Smooth muscle cell (in vitro differentiated cells): ENCODE data around the gene NFKBIA. TPM values are rescaled to one million over a fixed set of nuclear protein-coding genes. Genes with fewer than 3 reads are reported as not detected.

Source experiments
- DNase-seq: peaks from one replicate; lab custom pipeline; 2025; ENCODE audit not compliant: unreplicated experiment; lab: John Stamatoyannopoulos, UW
- H2AFZ ChIP-seq: fragments of 200-600 bp; sonication (generic); 2 replicates; pipeline ENCODE4 v1.6.0; 2016; ENCODE audit warnings: antibody characterized with exemption, low read depth, mild to moderate bottlenecking
- H3F3A ChIP-seq: fragments of 200-600 bp; sonication (generic); 2 replicates; pipeline ENCODE4 v1.6.0; 2017; ENCODE audit warnings: antibody characterized with exemption, low read depth
- H3K27ac ChIP-seq: fragments of 200-600 bp; sonication (generic); 2 replicates; pipeline ENCODE4 v1.5.1; 2016; ENCODE audit warnings: low read depth, mild to moderate bottlenecking
- H3K27me3 ChIP-seq: fragments of 200-600 bp; sonication (generic); 2 replicates; pipeline ENCODE4 v1.6.1; 2016; ENCODE audit warnings: low read depth, mild to moderate bottlenecking
- H3K36me3 ChIP-seq: fragments of 200-600 bp; sonication (generic); 2 replicates; pipeline ENCODE4 v1.5.1; 2016; ENCODE audit warnings: low read depth
- H3K4me1 ChIP-seq: fragments of 200-600 bp; sonication (generic); 2 replicates; pipeline ENCODE4 v1.5.1; 2016; ENCODE audit warnings: low read depth
- H3K4me2 ChIP-seq: fragments of 200-600 bp; sonication (generic); 2 replicates; pipeline ENCODE4 v1.6.0; 2016; ENCODE audit warnings: mild to moderate bottlenecking
- H3K4me3 ChIP-seq: fragments of 200-600 bp; sonication (generic); 2 replicates; pipeline ENCODE4 v1.5.1; 2016; ENCODE audit warnings: mild to moderate bottlenecking
- H3K79me2 ChIP-seq: fragments of 200-600 bp; sonication (generic); 2 replicates; pipeline ENCODE4 v1.6.0; 2016; ENCODE audit warnings: low read depth, mild to moderate bottlenecking
- H3K9ac ChIP-seq: fragments of 200-600 bp; sonication (generic); 2 replicates; pipeline ENCODE4 v1.6.0; 2016; ENCODE audit warnings: low read depth
- H3K9me3 ChIP-seq: fragments of 200-600 bp; sonication (generic); replicated peaks from 2 replicates; pipeline ENCODE4 v1.5.1; 2016; ENCODE audit warnings: low read depth
- H4K20me1 ChIP-seq: fragments of 200-600 bp; sonication (generic); 2 replicates; pipeline ENCODE4 v1.6.0; 2016; ENCODE audit warnings: low read depth
- WGBS: methylation state at CpG from one replicate; pipeline ENCODE4 v1.1.7; 2016; ENCODE audit warnings: low lambda C conversion rate; 5-methylcytosine and 5-hydroxymethylcytosine counted together
- polyA plus RNA-seq: library from polyadenylated mRNA; unstranded; fragments of >200 nt; fragmentation: Nextera tagmentation; extraction: Ambion mirVana; gene quantifications from 2 replicates; pipeline ENCODE4 v1.2.1, GENCODE V29; 2016
- total RNA-seq: library from RNA; depleted of rRNA; stranded (reverse); fragments of >200 nt; gene quantifications from 2 replicates; pipeline ENCODE4 v1.2.3, GENCODE V29; 2014
- TF ChIP-seq, protein P1 (sequence below): fragments of 200-600 bp; sonication (generic); IDR thresholded peaks from 2 replicates; pipeline ENCODE4 v1.5.1; 2017; ENCODE audit warnings: borderline replicate concordance, mild to moderate bottlenecking, antibody characterized with exemption; ENCODE audit not compliant: insufficient read depth, poor library complexity, severe bottlenecking

The NFKBIA gene
- total and polyA plus RNA-seq, 2 experiments from 2014 or later = 215 to 223 TPM

DNA sequence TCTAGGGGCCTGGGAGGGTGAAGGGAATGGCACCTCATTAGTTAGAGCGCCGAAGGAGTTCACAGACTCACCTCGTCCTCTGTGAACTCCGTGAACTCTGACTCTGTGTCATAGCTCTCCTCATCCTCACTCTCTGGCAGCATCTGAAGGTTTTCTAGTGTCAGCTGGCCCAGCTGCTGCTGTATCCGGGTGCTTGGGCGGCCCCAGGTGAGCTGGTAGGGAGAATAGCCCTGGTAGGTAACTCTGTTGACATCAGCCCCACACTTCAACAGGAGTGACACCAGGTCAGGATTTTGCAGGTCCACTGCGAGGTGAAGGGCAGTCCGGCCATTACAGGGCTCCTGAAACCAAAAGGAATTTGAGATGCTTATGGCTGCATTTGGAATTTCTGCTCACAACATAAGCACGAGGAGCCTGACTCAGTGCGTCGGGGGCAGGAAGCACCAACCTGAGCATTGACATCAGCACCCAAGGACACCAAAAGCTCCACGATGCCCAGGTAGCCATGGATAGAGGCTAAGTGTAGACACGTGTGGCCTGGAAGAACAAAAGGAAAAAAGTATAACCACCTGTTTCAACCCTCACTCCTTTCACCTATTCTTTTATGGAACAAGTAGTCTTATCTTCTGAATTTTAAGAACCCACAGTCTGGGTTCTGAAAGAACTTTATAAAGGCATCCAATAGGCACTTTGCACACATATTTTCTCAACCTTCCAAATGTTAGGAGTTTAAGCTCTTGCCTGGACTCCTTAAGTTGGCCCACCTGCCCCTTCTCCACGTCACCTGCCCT is 2.0 kb downstream of the NFKBIA start:
- Histone ChIP-seq H3K27ac (peak overlapping the region; percentile 88), H3K4me2 (peak overlapping the region; percentile 87), H3K9ac (peak overlapping the region; percentile 88), H3F3A (peaks cover 38% of the 10 kb centered on the region), H3K79me2 (peaks cover 26% of the 10 kb centered on the region), H3K36me3 (peaks cover 10% of the 10 kb centered on the region), H4K20me1 (peaks cover 33% of the 10 kb centered on the region), H3K4me3 (peak overlapping the region; percentile 99), H3K27me3 (no peaks in the 10 kb centered on the region), H2AFZ (no peak overlapping the region), H3K9me3 (no peaks in the 10 kb centered on the region), H3K4me1 (peaks cover 27% of the 10 kb centered on the region)
- WGBS = 69% methylated on average over 14 of the region's 14 CpGs
- no peak for DNase-seq
- TF ChIP-seq, protein P1, sequence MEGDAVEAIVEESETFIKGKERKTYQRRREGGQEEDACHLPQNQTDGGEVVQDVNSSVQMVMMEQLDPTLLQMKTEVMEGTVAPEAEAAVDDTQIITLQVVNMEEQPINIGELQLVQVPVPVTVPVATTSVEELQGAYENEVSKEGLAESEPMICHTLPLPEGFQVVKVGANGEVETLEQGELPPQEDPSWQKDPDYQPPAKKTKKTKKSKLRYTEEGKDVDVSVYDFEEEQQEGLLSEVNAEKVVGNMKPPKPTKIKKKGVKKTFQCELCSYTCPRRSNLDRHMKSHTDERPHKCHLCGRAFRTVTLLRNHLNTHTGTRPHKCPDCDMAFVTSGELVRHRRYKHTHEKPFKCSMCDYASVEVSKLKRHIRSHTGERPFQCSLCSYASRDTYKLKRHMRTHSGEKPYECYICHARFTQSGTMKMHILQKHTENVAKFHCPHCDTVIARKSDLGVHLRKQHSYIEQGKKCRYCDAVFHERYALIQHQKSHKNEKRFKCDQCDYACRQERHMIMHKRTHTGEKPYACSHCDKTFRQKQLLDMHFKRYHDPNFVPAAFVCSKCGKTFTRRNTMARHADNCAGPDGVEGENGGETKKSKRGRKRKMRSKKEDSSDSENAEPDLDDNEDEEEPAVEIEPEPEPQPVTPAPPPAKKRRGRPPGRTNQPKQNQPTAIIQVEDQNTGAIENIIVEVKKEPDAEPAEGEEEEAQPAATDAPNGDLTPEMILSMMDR = no peak

DNA sequence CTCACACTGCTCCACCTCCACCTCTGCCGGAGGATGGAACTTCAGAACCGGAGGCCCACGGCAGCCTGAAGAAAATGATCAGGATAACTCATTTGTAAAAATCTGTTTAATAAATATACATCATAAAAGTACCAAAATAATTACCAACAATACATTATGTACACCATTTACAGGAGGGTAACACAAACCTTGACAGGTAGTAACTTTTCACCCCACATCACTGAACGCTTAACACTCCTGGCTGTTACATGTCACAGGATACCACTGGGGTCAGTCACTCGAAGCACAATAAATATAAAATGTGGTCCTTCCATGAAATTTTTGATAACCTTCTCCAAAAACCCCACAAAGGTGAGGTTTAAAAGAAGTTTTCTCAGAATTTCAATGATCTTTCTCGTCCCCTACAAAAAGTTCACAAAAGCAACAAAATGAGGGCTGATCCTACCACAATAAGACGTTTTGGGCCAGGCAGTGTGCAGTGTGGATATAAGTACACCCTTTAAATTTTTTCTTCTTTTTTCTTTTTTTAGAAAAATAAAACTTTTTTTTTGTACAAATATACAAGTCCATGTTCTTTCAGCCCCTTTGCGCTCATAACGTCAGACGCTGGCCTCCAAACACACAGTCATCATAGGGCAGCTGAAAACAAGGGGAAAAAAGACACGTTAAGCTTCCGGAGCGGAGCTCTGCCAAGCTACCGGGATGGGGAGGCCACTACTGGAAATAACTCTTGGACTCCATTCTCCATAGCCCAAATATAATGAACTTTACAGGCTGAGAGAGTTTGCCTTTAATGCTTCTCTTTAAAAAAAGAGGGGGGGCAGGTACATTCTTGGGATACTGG is 2.9 kb downstream of the NFKBIA start:
- H3K9ac ChIP-seq = peak overlapping the region; percentile 88
- TF ChIP-seq, protein P1 = no peak
- peak overlapping the region; percentile 99 for H3K4me3 ChIP-seq

DNA sequence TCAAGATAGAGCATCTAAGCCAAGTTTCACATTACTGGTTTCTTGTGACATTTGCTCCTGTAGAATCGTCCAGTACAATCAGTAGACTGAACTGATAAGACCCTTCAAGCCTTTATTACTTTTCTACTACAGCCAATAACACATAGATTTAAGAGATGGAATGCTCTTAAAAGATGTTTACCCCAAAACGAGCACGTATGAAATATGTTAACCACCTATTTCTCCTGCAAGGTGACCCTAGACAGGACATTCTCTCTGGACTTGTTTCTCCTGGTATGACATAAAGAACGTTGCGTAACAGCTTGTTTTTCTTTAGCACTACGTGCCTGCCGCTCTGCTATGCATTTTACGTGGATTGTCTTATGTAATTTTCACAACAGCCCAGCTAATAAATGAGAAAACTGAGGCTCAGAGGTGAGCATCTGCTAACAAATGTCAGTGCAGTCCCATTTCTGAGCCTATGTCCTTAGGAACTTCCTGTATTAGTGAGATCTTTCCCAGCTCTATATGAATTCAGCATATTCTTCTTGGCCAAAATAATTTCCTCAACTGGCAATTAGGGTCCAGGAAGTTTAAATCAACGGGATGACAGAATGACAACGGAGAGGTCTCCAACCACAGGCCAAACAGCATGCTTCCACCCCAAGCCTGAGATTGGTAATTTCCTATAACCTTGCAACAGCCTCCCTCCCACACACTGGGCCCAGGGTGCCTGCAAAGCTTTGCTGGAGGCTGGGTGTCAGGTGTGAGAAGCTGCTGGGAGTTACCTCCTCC is 3.7 kb downstream of the NFKBIA start:
- Histone ChIP-seq H3K4me2 (peak overlapping the region; percentile 87), H4K20me1 (peaks cover 33% of the 10 kb centered on the region), H3K4me3 (peak overlapping the region; percentile 99), H3K9ac (no peak overlapping the region), H3K27ac (peak overlapping the region; percentile 88), H3F3A (peaks cover 38% of the 10 kb centered on the region), H3K36me3 (peaks cover 10% of the 10 kb centered on the region), H3K79me2 (peaks cover 26% of the 10 kb centered on the region), H3K9me3 (no peaks in the 10 kb centered on the region), H3K4me1 (peaks cover 22% of the 10 kb centered on the region), H3K27me3 (no peaks in the 10 kb centered on the region), H2AFZ (no peak overlapping the region)
- DNase-seq = no peak
- 62% methylated on average over 10 of the region's 10 CpGs for WGBS
- TF ChIP-seq, protein P1 = no peak

More for the DNA sequence above, 2.9 kb downstream of the NFKBIA start:
- Histone ChIP-seq H2AFZ (no peak overlapping the region), H3K9me3 (no peaks in the 10 kb centered on the region), H3K4me1 (peaks cover 27% of the 10 kb centered on the region), H3F3A (peaks cover 38% of the 10 kb centered on the region), H3K36me3 (peaks cover 10% of the 10 kb centered on the region), H3K27me3 (no peaks in the 10 kb centered on the region), H3K79me2 (peaks cover 26% of the 10 kb centered on the region), H3K27ac (peak overlapping the region; percentile 88), H3K4me2 (peak overlapping the region; percentile 87), H4K20me1 (peaks cover 33% of the 10 kb centered on the region)
- WGBS = 89% methylated on average over 14 of the region's 14 CpGs
- no peak for DNase-seq
